ENCODE data around the gene ACTN4. TPM values are rescaled to one million over a fixed set of nuclear protein-coding genes. Genes with fewer than 3 reads are reported as not detected.
A peak's percentile ranks its signal among the peaks of the same experiment; 100 is the strongest.

Gene ACTN4
- total RNA-seq, 1 experiment from 2014 or later: 1,233 TPM

GRCh38 chr19:38685666-38686529 lies 38.4 kb downstream of the ACTN4 start:
- POLR2A ChIA-PET (ENCODE audit: unreplicated experiment): interaction anchor here (0.5 to 1.2 kb wide), 7 partner anchors 20 to 214 kb away, joined by 3 to 29 read pairs (median 12); partner anchors contain the start of gene NFKBIB
- BruUV-seq (replicated peaks): TSS peak; percentile 1
- H2AFZ ChIP-seq: no peak overlapping the region
- CTCF ChIA-PET: interaction anchor here (0.6 to 1.1 kb wide), 3 partner anchors 14 to 33 kb away, joined by 3 to 4 read pairs (median 4); no protein-coding TSS in a partner anchor
- H3K4me3 ChIP-seq: peak overlapping the region; percentile 6; the same call in 1 of the 2 replicates
- no peaks in the 10 kb centered on the region for H3K9me3 ChIP-seq (ENCODE audit: insufficient read depth, low read depth)
- peak; percentile 33 to 80 for DNase-seq
- no peaks in the 10 kb centered on the region for H3K9me2 ChIP-seq (ENCODE audit: insufficient read depth)
- H3K4me2 ChIP-seq: peak overlapping the region; percentile 80
- intact Hi-C loops (cut with micrococcal nuclease; ENCODE audit: unreplicated experiment): no loop called here
- peaks cover 96% of the 10 kb centered on the region for H3K4me1 ChIP-seq (replicated peaks; ENCODE audit: insufficient read depth)
- H3K79me2 ChIP-seq (ENCODE audit: low read depth): peaks cover 84% of the 10 kb centered on the region
- peaks cover 93% of the 10 kb centered on the region for H3F3A ChIP-seq (ENCODE audit: insufficient read depth, low read depth)
- no peak for TF ChIP-seq EZH2 (IDR thresholded peaks at IDR 0.05; ENCODE audit: low read depth)
- peak; percentile 48 for TF ChIP-seq CTCF (conservative IDR thresholded peaks at IDR 0.05)
- peaks cover 35% of the 10 kb centered on the region for H3K36me3 ChIP-seq (ENCODE audit: low read depth)
- no peaks in the 10 kb centered on the region for H3K27me3 ChIP-seq (ENCODE audit: insufficient read depth, low read depth)
- peak overlapping the region; percentile 100 for H3K27ac ChIP-seq
- H4K20me1 ChIP-seq (ENCODE audit: insufficient read depth): no peaks in the 10 kb centered on the region

GRCh38 chr19:38686530-38686888 lies 39.1 kb downstream of the ACTN4 start:
- peak overlapping the region; percentile 6; the same call in 1 of the 2 replicates for H3K4me3 ChIP-seq

More at GRCh38 chr19:38686530-38686888, 39.1 kb downstream of the ACTN4 start:
- Histone ChIP-seq H3K4me1 (replicated peaks; ENCODE audit: insufficient read depth) (peaks cover 96% of the 10 kb centered on the region), H3K9me3 (ENCODE audit: insufficient read depth, low read depth) (no peaks in the 10 kb centered on the region), H3K9me2 (ENCODE audit: insufficient read depth) (no peaks in the 10 kb centered on the region), H3K27ac (peak overlapping the region; percentile 100), H3K27me3 (ENCODE audit: insufficient read depth, low read depth) (no peaks in the 10 kb centered on the region), H4K20me1 (ENCODE audit: insufficient read depth) (no peaks in the 10 kb centered on the region), H2AFZ (no peak overlapping the region), H3K36me3 (ENCODE audit: low read depth) (peaks cover 32% of the 10 kb centered on the region), H3F3A (ENCODE audit: insufficient read depth, low read depth) (peaks cover 93% of the 10 kb centered on the region), H3K4me2 (peak overlapping the region; percentile 80), H3K79me2 (ENCODE audit: low read depth) (peaks cover 84% of the 10 kb centered on the region)
- intact Hi-C loops (cut with micrococcal nuclease; ENCODE audit: unreplicated experiment): no loop called here
- ChIA-PET CTCF (interaction anchor here (0.6 to 1.1 kb wide), 3 partner anchors 14 to 33 kb away, joined by 3 to 4 read pairs (median 4); no protein-coding TSS in a partner anchor), POLR2A (ENCODE audit: unreplicated experiment) (interaction anchor here (0.6 to 1.2 kb wide), 6 partner anchors 21 to 213 kb away, joined by 3 to 29 read pairs (median 14); partner anchors contain the start of gene NFKBIB)
- BruUV-seq (replicated peaks): TSS peak; percentile 2
- DNase-seq: no peak
- TF ChIP-seq EZH2 (IDR thresholded peaks at IDR 0.05; ENCODE audit: low read depth): no peak
- no peak for TF ChIP-seq CTCF (conservative IDR thresholded peaks at IDR 0.05)

All from PC-9 (cell line).